OCI-LY3 (cell line): Measurements from ENCODE around the gene SNTG2.

Source experiments
- H2AFZ ChIP-seq: fragments of 200-600, 300-600 bp; shearing (Covaris generic); 2 replicates; pipeline ENCODE4 v1.6.0; 2014; ENCODE audit warnings: antibody characterized with exemption, low read depth, low read length
- H3K27ac ChIP-seq: fragments of 200-600, 300-600 bp; sonication (generic); 2 replicates; pipeline ENCODE4 v1.5.1; 2014; ENCODE audit warnings: mild to moderate bottlenecking, low read length, moderate library complexity, mixed read lengths
- H3K27me3 ChIP-seq: fragments of 200-600, 300-600 bp; sonication (generic); 2 replicates; pipeline ENCODE4 v1.6.1; 2014; ENCODE audit warnings: low read depth, low read length, mixed read lengths
- H3K36me3 ChIP-seq: fragments of 200-600, 300-600 bp; sonication (generic); replicated peaks from 2 replicates; pipeline ENCODE3; 2014; ENCODE audit warnings: low read depth, low read length, mixed read lengths
- H3K4me1 ChIP-seq: fragments of 300-600, 200-600 bp; sonication (generic); 2 replicates; pipeline ENCODE4 v1.6.1; 2014; ENCODE audit warnings: low read length, mixed read lengths
- H3K4me2 ChIP-seq: fragments of 200-600, 300-600 bp; sonication (generic); 2 replicates; pipeline ENCODE4 v1.6.1; 2014; ENCODE audit warnings: low read length, mixed read lengths
- H3K4me3 ChIP-seq: fragments of 300-600, 200-600 bp; sonication (generic); 2 replicates; pipeline ENCODE4 v1.5.1; 2014; ENCODE audit warnings: antibody characterized with exemption, mild to moderate bottlenecking, low read length, moderate library complexity
- H3K79me2 ChIP-seq: fragments of 300-600, 200-600 bp; shearing (Covaris generic); 2 replicates; pipeline ENCODE4 v1.6.1; 2014; ENCODE audit warnings: mild to moderate bottlenecking, low read length, mixed read lengths
- H3K9ac ChIP-seq: fragments of 300-600, 200-600 bp; shearing (Covaris generic); 2 replicates; pipeline ENCODE4 v1.6.0; 2014; ENCODE audit warnings: mild to moderate bottlenecking, low read length, moderate library complexity
- H3K9me3 ChIP-seq: fragments of 200-600, 300-600 bp; shearing (Covaris generic); 2 replicates; pipeline ENCODE4 v1.6.1; 2014; ENCODE audit warnings: low read length, mixed read lengths; ENCODE audit not compliant: insufficient read depth
- H4K20me1 ChIP-seq: fragments of 200-600, 300-600 bp; sonication (generic); 2 replicates; pipeline ENCODE4 v1.6.1; 2016; ENCODE audit warnings: low read length, mixed read lengths; ENCODE audit not compliant: insufficient read depth
- EZH2phosphoT487 ChIP-seq: fragments of 200-600 bp; shearing (Covaris generic); IDR thresholded peaks from 2 replicates; pipeline ENCODE4 v1.6.1; 2018; ENCODE audit warnings: antibody characterized with exemption, mixed run types, low read depth
- TF ChIP-seq, protein P1 (sequence below): fragments of 200-600, 300-600 bp; sonication (generic); IDR thresholded peaks from 2 replicates; pipeline ENCODE4 v1.5.1; 2014; ENCODE audit warnings: antibody characterized with exemption, low read length, low read depth

Gene SNTG2

DNA sequence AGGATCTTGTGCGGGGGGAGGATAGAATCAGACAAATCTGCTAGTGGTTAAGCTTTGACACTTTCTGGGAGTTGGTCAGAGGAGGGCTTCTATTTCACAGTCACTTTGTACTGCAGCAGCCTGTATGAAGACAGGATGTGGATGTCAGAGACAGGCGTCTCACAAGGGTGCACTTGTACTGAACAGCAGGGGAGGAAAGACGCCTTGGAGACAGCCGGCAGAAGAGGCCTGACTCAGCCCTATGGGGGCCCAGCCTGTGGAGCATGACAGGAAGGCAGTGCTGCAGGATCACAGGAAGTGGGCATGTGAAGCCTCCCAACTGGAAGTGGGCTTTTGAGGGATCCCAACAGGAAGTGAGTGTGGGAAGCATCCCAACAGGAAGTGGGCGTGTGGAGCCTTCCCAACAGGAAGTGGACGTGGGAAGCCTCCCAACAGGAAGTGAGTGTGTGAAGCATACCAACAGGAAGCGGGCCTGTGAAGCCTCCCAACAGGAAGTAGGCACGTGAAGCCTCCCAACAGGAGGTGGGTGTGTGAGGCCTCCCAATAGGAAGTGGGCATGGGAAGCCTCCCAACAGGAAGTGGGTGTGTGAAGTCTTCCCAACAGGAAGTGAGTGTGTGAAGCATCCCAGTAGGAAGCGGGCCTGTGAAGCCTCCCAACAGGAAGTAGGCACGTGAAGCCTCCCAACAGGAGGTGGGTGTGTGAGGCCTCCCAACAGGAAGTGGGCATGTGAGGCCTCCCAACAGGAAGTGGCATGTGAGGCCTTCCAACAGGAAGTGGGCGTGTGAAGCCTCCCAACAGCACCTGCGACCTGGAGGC lies 212.3 kb downstream of the SNTG2 start:
- Histone ChIP-seq H3K4me2 (no peak overlapping the region), H3K9me3 (peaks cover 9% of the 10 kb centered on the region; the same call in 1 of the 2 replicates), H2AFZ (no peak overlapping the region), H3K79me2 (no peaks in the 10 kb centered on the region), H3K27ac (no peak overlapping the region), H3K4me3 (no peak overlapping the region), H3K9ac (no peak overlapping the region), H3K36me3 (no peaks in the 10 kb centered on the region), H4K20me1 (no peaks in the 10 kb centered on the region), H3K4me1 (no peaks in the 10 kb centered on the region), H3K27me3 (no peaks in the 10 kb centered on the region)
- TF ChIP-seq, protein P1, sequence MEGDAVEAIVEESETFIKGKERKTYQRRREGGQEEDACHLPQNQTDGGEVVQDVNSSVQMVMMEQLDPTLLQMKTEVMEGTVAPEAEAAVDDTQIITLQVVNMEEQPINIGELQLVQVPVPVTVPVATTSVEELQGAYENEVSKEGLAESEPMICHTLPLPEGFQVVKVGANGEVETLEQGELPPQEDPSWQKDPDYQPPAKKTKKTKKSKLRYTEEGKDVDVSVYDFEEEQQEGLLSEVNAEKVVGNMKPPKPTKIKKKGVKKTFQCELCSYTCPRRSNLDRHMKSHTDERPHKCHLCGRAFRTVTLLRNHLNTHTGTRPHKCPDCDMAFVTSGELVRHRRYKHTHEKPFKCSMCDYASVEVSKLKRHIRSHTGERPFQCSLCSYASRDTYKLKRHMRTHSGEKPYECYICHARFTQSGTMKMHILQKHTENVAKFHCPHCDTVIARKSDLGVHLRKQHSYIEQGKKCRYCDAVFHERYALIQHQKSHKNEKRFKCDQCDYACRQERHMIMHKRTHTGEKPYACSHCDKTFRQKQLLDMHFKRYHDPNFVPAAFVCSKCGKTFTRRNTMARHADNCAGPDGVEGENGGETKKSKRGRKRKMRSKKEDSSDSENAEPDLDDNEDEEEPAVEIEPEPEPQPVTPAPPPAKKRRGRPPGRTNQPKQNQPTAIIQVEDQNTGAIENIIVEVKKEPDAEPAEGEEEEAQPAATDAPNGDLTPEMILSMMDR = no peak
- no peak for TF ChIP-seq EZH2phosphoT487

DNA sequence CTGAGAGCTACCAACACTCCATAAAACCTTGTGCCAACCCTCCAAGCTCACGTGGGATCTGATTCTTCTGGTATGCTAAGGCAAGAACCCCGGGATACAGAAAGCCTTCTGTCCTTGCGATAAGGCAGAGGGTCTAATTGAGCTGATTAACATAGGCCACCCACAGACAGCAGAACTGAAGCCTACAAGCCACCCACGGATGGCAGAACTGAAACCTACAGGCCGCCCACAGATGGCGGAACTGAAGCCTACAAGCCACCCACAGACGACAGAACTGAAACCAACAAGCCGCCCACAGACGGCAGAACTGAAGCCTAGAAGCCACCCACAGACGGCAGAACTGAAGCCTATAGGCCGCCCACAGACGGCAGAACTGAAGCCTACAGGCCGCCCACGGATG lies 216.3 kb downstream of the SNTG2 start:
- TF ChIP-seq, protein P1 = no peak
- TF ChIP-seq EZH2phosphoT487 = no peak
- H2AFZ ChIP-seq = no peak overlapping the region
- H3K27me3 ChIP-seq = no peaks in the 10 kb centered on the region
- H3K4me2 ChIP-seq = no peak overlapping the region
- H3K36me3 ChIP-seq = no peaks in the 10 kb centered on the region
- H4K20me1 ChIP-seq = no peaks in the 10 kb centered on the region
- H3K27ac ChIP-seq = peak overlapping the region; percentile 19
- no peak overlapping the region for H3K4me3 ChIP-seq
- H3K4me1 ChIP-seq = no peaks in the 10 kb centered on the region
- peaks cover 9% of the 10 kb centered on the region; the same call in 1 of the 2 replicates for H3K9me3 ChIP-seq
- no peak overlapping the region for H3K9ac ChIP-seq
- no peaks in the 10 kb centered on the region for H3K79me2 ChIP-seq

DNA sequence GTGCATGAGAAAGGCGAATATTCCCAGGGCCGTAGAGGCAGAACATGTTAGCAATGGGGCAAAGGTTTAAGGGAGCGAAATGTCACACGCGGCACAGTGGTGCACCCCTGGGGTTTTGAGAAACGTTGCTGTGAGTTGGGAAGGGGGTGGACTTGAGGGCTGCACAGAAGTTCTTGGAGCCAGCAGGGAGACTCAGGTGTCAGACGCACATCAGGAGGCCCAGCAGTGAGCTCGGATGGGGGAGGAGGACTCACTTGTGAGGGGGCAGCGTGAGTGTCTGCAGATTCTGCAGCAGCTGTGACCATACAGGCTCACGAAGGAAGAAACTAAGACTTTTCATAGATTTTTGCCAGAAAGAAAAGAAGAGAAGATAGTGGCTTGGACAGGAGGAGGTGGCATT lies 218.2 kb downstream of the SNTG2 start:
- Histone ChIP-seq H3K36me3 (no peaks in the 10 kb centered on the region), H3K4me2 (no peak overlapping the region), H3K9me3 (peaks cover 9% of the 10 kb centered on the region; the same call in 1 of the 2 replicates), H3K4me1 (no peaks in the 10 kb centered on the region), H4K20me1 (no peaks in the 10 kb centered on the region), H3K27me3 (no peaks in the 10 kb centered on the region), H3K4me3 (no peak overlapping the region), H3K27ac (no peak overlapping the region), H3K79me2 (no peaks in the 10 kb centered on the region), H2AFZ (no peak overlapping the region), H3K9ac (no peak overlapping the region)
- TF ChIP-seq, protein P1 = no peak
- no peak for TF ChIP-seq EZH2phosphoT487

DNA sequence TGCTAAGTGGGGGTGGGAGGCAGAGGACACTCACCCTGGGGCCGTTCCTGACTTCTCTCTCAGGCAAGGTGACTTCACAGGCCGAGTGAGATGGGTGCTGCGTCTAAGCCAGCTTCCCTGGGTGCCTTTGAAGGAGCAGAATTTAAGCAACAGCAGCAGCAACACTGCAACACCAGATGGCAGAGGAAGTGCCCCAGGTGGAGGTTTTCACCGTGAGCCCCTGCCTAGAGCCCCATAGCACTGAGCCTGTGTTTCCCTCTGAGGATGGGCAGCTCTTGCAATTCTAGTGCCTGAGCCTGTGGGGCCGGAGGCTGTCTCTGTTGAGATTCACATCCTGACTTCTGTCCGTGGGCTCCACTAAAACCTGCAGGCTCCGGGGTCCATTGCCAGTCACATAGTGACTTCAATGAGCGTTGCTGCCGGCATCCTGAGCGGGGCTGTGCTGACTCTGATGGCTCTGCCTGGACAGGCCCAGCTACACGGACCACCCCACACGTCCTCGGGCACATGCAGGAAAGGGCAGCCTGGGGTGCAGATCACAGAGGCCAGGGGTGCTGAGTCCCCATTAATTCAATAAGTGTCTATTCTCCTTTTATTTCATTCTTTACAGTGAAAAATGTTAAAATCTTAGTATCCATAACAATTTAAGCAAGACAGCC lies 218.8 kb downstream of the SNTG2 start:
- Histone ChIP-seq H3K4me3 (no peak overlapping the region), H3K4me2 (no peak overlapping the region), H3K36me3 (no peaks in the 10 kb centered on the region), H3K27ac (no peak overlapping the region), H3K27me3 (no peaks in the 10 kb centered on the region), H3K79me2 (no peaks in the 10 kb centered on the region), H3K9me3 (peaks cover 9% of the 10 kb centered on the region; the same call in 1 of the 2 replicates), H4K20me1 (no peaks in the 10 kb centered on the region), H3K9ac (no peak overlapping the region), H2AFZ (no peak overlapping the region), H3K4me1 (no peaks in the 10 kb centered on the region)
- TF ChIP-seq, protein P1 = no peak
